ENCODE data around the gene PCGF1. TPM values are rescaled to one million over a fixed set of nuclear protein-coding genes. Genes with fewer than 3 reads are reported as not detected.
A peak's percentile ranks its signal among the peaks of the same experiment; 100 is the strongest.

Gene PCGF1
- total and polyA plus RNA-seq, 2 of the 13 experiments (the other 11 are each of a cell fraction or from before 2014, with no cell fraction given), result 20.4 to 22.6 TPM

DNA sequence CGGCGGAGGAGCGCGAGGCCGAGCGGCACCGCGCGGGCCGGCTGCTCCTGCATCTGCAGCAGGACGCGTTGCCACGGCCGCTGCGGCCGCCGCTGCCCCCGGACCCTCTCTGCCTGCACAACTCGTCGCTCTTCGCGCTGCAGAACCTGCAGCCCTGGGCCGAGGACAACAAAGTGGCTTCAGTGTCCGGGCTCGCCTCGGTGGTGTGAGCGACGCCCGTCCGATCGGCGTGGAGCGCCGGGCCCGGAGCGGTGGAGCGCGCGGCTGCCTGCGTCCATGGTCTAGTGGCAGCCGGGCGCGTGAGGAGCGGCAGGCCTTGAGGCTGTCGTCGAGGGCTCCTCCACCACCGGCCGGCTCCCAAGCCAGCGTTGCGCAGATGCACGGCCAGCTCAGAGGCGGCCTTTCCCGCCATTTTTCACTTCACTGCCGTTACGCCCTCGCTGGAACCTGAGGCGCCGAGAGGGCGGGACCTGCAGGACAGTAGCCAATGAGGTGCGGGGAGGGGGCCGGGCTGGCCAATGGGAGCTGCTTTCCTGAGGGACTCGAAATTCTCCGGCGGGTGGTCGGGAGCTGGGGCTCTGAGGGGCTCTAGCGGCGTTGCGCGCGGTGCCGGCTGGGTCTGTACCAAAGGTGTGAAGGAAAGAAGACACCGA is 8.6 kb upstream of the PCGF1 start (continued):
- TF ChIP-seq, protein P1, sequence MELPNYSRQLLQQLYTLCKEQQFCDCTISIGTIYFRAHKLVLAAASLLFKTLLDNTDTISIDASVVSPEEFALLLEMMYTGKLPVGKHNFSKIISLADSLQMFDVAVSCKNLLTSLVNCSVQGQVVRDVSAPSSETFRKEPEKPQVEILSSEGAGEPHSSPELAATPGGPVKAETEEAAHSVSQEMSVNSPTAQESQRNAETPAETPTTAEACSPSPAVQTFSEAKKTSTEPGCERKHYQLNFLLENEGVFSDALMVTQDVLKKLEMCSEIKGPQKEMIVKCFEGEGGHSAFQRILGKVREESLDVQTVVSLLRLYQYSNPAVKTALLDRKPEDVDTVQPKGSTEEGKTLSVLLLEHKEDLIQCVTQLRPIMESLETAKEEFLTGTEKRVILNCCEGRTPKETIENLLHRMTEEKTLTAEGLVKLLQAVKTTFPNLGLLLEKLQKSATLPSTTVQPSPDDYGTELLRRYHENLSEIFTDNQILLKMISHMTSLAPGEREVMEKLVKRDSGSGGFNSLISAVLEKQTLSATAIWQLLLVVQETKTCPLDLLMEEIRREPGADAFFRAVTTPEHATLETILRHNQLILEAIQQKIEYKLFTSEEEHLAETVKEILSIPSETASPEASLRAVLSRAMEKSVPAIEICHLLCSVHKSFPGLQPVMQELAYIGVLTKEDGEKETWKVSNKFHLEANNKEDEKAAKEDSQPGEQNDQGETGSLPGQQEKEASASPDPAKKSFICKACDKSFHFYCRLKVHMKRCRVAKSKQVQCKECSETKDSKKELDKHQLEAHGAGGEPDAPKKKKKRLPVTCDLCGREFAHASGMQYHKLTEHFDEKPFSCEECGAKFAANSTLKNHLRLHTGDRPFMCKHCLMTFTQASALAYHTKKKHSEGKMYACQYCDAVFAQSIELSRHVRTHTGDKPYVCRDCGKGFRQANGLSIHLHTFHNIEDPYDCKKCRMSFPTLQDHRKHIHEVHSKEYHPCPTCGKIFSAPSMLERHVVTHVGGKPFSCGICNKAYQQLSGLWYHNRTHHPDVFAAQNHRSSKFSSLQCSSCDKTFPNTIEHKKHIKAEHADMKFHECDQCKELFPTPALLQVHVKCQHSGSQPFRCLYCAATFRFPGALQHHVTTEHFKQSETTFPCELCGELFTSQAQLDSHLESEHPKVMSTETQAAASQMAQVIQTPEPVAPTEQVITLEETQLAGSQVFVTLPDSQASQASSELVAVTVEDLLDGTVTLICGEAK (IDR thresholded peaks at IDR 0.05), result no peak
- TF ChIP-seq, protein P1 (CRISPR knock-in tag; IDR thresholded peaks at IDR 0.05), result 0 out of 2 replicates have a peak, but pooled peaks have one; percentile 21
- TF ChIP-seq ZNF326 (CRISPR knock-in tag; IDR thresholded peaks at IDR 0.05; ENCODE audit: borderline replicate concordance) (no peak), KDM2A (CRISPR knock-in tag; IDR thresholded peaks at IDR 0.05; ENCODE audit: borderline replicate concordance, low read depth) (no peak), AGO2 (optimal IDR thresholded peaks at IDR 0.05; ENCODE audit: low read depth, low read length) (peak; percentile 62), RNF2 (conservative IDR thresholded peaks at IDR 0.05; ENCODE audit: low read depth) (no peak), ZNF737 (CRISPR knock-in tag; IDR thresholded peaks at IDR 0.05; ENCODE audit: borderline replicate concordance) (no peak), ZNF451 (CRISPR knock-in tag; IDR thresholded peaks at IDR 0.05) (no peak), ZNF296 (CRISPR knock-in tag; conservative IDR thresholded peaks at IDR 0.05) (no peak), RBFOX2 (IDR thresholded peaks at IDR 0.05; ENCODE audit: low read depth, low read length) (peak; percentile 59), TRIM24 (CRISPR knock-in tag; IDR thresholded peaks at IDR 0.05) (no peak), NFYC (CRISPR knock-in tag; IDR thresholded peaks at IDR 0.05) (peak; percentile 52; the same call in 1 of the 2 replicates), AKAP8 (CRISPR knock-in tag; IDR thresholded peaks at IDR 0.05) (no peak), ZNF619 (CRISPR knock-in tag; IDR thresholded peaks at IDR 0.05) (no peak)
- TF ChIP-seq, protein P2, sequence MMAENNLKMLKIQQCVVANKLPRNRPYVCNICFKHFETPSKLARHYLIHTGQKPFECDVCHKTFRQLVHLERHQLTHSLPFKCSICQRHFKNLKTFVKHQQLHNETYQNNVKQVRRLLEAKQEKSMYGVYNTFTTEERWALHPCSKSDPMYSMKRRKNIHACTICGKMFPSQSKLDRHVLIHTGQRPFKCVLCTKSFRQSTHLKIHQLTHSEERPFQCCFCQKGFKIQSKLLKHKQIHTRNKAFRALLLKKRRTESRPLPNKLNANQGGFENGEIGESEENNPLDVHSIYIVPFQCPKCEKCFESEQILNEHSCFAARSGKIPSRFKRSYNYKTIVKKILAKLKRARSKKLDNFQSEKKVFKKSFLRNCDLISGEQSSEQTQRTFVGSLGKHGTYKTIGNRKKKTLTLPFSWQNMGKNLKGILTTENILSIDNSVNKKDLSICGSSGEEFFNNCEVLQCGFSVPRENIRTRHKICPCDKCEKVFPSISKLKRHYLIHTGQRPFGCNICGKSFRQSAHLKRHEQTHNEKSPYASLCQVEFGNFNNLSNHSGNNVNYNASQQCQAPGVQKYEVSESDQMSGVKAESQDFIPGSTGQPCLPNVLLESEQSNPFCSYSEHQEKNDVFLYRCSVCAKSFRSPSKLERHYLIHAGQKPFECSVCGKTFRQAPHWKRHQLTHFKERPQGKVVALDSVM (CRISPR knock-in tag; IDR thresholded peaks at IDR 0.05), result no peak
- TF ChIP-seq, protein P3, sequence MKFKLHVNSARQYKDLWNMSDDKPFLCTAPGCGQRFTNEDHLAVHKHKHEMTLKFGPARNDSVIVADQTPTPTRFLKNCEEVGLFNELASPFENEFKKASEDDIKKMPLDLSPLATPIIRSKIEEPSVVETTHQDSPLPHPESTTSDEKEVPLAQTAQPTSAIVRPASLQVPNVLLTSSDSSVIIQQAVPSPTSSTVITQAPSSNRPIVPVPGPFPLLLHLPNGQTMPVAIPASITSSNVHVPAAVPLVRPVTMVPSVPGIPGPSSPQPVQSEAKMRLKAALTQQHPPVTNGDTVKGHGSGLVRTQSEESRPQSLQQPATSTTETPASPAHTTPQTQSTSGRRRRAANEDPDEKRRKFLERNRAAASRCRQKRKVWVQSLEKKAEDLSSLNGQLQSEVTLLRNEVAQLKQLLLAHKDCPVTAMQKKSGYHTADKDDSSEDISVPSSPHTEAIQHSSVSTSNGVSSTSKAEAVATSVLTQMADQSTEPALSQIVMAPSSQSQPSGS (CRISPR knock-in tag; IDR thresholded peaks at IDR 0.05), result no peak
